K562 (cell line): ENCODE measurements around the gene ARHGAP22. TPM values are rescaled to one million over a fixed set of nuclear protein-coding genes. Genes with fewer than 3 reads are reported as not detected.

Experiments
- ASH1L ChIP-seq: fragments of 450-650 bp; IDR thresholded peaks from 2 replicates; pipeline ENCODE4 v1.6.1; 2018; ENCODE audit warnings: borderline replicate concordance, mild to moderate bottlenecking, low read depth; ENCODE audit not compliant: partially characterized antibody
- ATF1 ChIP-seq, 2 experiments: fragments of 450-650 bp in 1 of 2; IDR thresholded peaks; 2 replicates each; pipeline ENCODE4 v1.6.1; 2016; ENCODE audit warnings: missing compliant biosample characterization in 1 of 2, missing genetic modification characterization in 1 of 2
- FUS ChIP-seq: fragments of 200-400 bp; formaldehyde crosslinking; optimal IDR thresholded peaks from 2 replicates; pipeline ENCODE3; 2017; ENCODE audit warnings: low read depth, low read length
- KAT8 ChIP-seq: fragments of 450-650 bp; IDR thresholded peaks from 2 replicates; pipeline ENCODE4 v1.6.1; 2016; ENCODE audit warnings: low read depth, mild to moderate bottlenecking
- KLF10 ChIP-seq: fragments of 250-450 bp; sonication (Bioruptor Pico); IDR thresholded peaks from 2 replicates; pipeline ENCODE4 v1.6.1; 2021; ENCODE audit warnings: matching md5 sums
- MAX ChIP-seq: sonication (generic); formaldehyde crosslinking; IDR thresholded peaks from 2 replicates; pipeline ENCODE4 v1.9.0; 2022; ENCODE audit warnings: mild to moderate bottlenecking, missing genetic modification reagents
- MCM5 ChIP-seq: fragments of 450-650 bp; IDR thresholded peaks from 2 replicates; pipeline ENCODE4 v1.6.1; 2016; ENCODE audit warnings: low read depth
- MNT ChIP-seq, 2 experiments: fragments of 450-650 bp; conservative IDR thresholded peaks; 2 replicates each; pipeline ENCODE4 v1.6.1; 2017; ENCODE audit warnings: mild to moderate bottlenecking in 2 of 2, moderate library complexity in 2 of 2
- PHF21A ChIP-seq: fragments of 450-650 bp; IDR thresholded peaks from 2 replicates; pipeline ENCODE4 v1.6.1; 2017; ENCODE audit warnings: low read depth, borderline replicate concordance
- RBM15 ChIP-seq: fragments of 200-400 bp; formaldehyde crosslinking; IDR thresholded peaks from 2 replicates; pipeline ENCODE4 v1.6.1; 2018; ENCODE audit warnings: mild to moderate bottlenecking, low read length, moderate library complexity; ENCODE audit not compliant: insufficient read depth
- SRSF7 ChIP-seq: fragments of 200-400 bp; formaldehyde crosslinking; optimal IDR thresholded peaks from 2 replicates; pipeline ENCODE3; 2017; ENCODE audit warnings: mild to moderate bottlenecking, low read depth, low read length
- U2AF2 ChIP-seq: fragments of 200-400 bp; formaldehyde crosslinking; optimal IDR thresholded peaks from 2 replicates; pipeline ENCODE3; 2017; ENCODE audit warnings: low read depth, mild to moderate bottlenecking, low read length
- ZFX ChIP-seq: sonication (generic); formaldehyde crosslinking; IDR thresholded peaks from 2 replicates; pipeline ENCODE4 v1.8.0; 2022; ENCODE audit warnings: mild to moderate bottlenecking, missing genetic modification reagents, moderate library complexity
- ZNF263 ChIP-seq: sonication (generic); formaldehyde crosslinking; IDR thresholded peaks from 2 replicates; pipeline ENCODE4 v1.8.0; 2022; ENCODE audit warnings: mild to moderate bottlenecking, missing genetic modification reagents, borderline replicate concordance
- polyA plus RNA-seq, 8 experiments: library from polyadenylated mRNA; depleted of rRNA in 4 of 8; stranded (reverse) in 5 of 8; unstranded in 3 of 8; fragments of >200 nt; fragmentation: Nextera tagmentation in 2 of 8; fragmentation: Illumina TruSeq in 1 of 8; extraction: Ambion mirVana in 2 of 8; extraction: Trizol in 1 of 8; gene quantifications; 2 replicates each; pipeline versions ENCODE4 v1.2.1 to v1.2.3, GENCODE V29; 2011 to 2014; ENCODE audit warnings: inconsistent platforms in 1 of 8, missing spikeins in 1 of 8
- total RNA-seq, 7 experiments: library from RNA; depleted of rRNA in 6 of 7; stranded (reverse); fragments of >200 nt in 6 of 7; fragmentation: Illumina TruSeq in 2 of 7; extraction: Trizol in 2 of 7; gene quantifications; 2 replicates each; pipeline versions ENCODE4 v1.2.1 to v1.2.3, GENCODE V29; 2011 to 2021; ENCODE audit warnings: low replicate concordance in 1 of 7
- TF ChIP-seq, protein P1 (sequence below): fragments of 450-650 bp; formaldehyde crosslinking; IDR thresholded peaks from 2 replicates; pipeline ENCODE4 v1.4.0; 2020; ENCODE audit warnings: mild to moderate bottlenecking, mixed read lengths

The ARHGAP22 gene
- total and polyA plus RNA-seq, 9 of the 15 experiments (the other 6 are each of a cell fraction or from before 2014, with no cell fraction given) = 1.3 to 28.1 (median 12.7) TPM

DNA sequence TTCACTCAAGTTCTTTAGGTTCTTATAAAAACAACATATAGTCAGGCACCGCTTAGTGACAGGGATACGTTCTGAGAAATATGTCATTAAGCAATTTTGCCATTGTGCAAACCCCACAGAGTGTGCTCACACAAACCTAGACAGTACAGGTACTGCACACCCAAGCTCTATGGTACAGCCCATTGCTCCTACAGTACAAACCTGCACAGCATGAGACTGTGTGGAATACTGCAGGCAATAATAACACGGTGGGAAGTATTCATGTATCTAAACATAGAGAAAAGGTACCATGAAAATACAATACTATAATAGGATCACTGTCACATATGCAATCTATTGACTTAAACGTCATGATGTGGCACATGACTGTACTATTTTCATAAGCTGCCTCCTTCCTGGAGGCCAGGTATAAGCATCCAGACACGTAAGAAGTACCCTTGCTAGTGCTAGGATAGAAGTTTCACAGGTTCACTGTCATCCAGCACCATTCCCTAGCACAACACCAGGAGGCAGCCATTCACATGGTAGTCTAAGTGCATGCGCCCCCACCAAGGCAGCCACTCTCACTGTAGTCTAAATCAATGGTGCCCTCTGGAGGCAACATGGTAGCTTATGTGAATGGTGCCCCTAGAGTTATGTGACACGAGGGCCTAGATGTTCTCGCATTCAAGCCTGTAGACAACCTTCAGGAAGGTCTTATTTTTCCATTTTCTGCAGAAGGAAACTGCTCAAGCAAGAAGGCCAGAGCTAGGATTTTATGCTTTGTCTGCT, 98.5 kb downstream of the ARHGAP22 start (continued):
- no peak for TF ChIP-seq PHF21A
- no peak for TF ChIP-seq ZNF263 (CRISPR knock-in tag)
- TF ChIP-seq, protein P1, sequence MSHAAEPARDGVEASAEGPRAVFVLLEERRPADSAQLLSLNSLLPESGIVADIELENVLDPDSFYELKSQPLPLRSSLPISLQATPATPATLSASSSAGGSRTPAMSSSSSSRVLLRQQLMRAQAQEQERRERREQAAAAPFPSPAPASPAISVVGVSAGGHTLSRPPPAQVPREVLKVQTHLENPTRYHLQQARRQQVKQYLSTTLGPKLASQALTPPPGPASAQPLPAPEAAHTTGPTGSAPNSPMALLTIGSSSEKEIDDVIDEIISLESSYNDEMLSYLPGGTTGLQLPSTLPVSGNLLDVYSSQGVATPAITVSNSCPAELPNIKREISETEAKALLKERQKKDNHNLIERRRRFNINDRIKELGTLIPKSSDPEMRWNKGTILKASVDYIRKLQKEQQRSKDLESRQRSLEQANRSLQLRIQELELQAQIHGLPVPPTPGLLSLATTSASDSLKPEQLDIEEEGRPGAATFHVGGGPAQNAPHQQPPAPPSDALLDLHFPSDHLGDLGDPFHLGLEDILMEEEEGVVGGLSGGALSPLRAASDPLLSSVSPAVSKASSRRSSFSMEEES (CRISPR knock-in tag) = no peak
- TF ChIP-seq ATF1 (CRISPR knock-in tag; IDR thresholded peaks at IDR 0.05) = no peak
- peak; percentile 63 for TF ChIP-seq ATF1 (tag; IDR thresholded peaks at IDR 0.05)
- TF ChIP-seq MAX (CRISPR knock-in tag) = peak; percentile 73
- no peak for TF ChIP-seq FUS
- no peak for TF ChIP-seq MCM5
- TF ChIP-seq KLF10 (CRISPR knock-in tag) = no peak
- TF ChIP-seq ASH1L = no peak
- no peak for TF ChIP-seq SRSF7
- peak; percentile 53 for TF ChIP-seq ZFX (CRISPR knock-in tag)
- TF ChIP-seq U2AF2 = no peak
- TF ChIP-seq MNT (conservative IDR thresholded peaks at IDR 0.05) = peak in 1 of 2 experiments; percentile 73; a peak in 3 of 4 replicates
- TF ChIP-seq KAT8 = no peak
- TF ChIP-seq RBM15 = no peak
